HG03108 (cell line): ENCODE data around the gene CARHSP1.
"Not testable (repeated sequence)": the region's sequence is repeated elsewhere in the genome, so short reads cannot be mapped to it uniquely, and the experiment has no call there.

Experiments used
- ATAC-seq: cut with Tn5 transposase; IDR thresholded peaks from one replicate; pipeline ENCODE4 v1.9.1; 2021; ENCODE audit warnings: moderate library complexity; ENCODE audit not compliant: unreplicated experiment

The CARHSP1 gene

DNA sequence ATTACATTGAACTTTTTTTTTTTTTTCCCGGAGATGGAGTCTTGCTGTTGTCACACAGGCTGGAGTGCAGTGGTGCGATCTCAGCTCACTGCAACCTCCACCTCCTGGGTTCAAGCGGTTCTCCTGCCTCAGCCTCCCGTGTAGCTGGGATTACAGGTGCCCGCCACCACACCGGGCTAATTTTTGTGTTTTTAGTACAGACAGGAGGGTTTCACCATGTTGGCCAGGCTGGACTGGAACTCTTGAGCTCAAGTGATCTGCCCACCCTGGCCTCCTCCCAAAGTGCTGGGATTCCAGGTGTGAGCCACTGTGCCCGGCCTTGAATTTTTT, 5.0 kb upstream of the CARHSP1 start:
- not testable (repeated sequence) for ATAC-seq

GRCh38 chr16:8872967-8873865, 4.4 kb upstream of the CARHSP1 start:
- no peak for ATAC-seq

- ATAC-seq = no peak
Measured at GRCh38 chr16:8872071-8872470, 3.3 kb upstream of the CARHSP1 start.

GRCh38 chr16:8869988-8870241, 1.1 kb upstream of the CARHSP1 start:
- not testable (repeated sequence) for ATAC-seq

DNA sequence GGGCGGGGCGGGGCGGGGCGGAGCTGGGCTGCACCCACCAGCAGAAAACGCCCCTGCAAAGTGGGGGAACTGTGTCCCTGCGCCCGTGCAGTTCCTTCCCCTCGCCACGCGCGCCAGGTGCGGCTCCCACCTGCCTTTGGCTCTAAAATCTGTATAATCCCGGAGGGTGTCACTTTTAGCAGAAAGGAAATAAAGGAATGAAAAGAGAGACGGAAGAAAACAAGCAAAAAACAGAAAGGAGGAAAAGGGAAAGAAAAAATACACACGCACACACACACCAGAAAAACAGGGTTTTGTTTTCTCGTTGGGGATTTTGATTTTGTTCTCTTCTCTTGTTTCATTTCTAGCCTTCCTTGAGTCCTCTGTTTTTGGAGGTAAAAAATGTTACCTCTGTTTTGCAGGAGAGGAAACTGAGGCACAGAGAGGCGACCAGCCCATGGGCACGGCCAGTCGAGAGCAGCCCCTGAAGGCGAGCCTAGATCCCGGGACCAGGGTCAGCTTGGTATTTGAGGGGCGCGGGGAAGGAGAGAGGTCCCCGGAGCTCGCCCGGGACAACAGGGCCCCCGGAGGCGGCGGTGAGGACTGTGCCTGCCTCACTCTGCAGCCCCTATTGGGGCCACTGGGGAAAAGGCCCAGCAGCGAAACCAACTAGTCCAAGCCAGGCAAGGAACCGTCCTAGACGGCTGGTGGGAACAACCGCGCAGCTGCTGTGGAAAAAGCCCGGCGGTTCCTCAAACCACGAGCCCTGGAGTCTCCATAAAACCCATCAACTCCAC, 594 bp upstream of the CARHSP1 start:
- no peak for ATAC-seq

- ATAC-seq = no peak
Measured at GRCh38 chr16:8867932-8868415, 832 bp downstream of the CARHSP1 start.

DNA sequence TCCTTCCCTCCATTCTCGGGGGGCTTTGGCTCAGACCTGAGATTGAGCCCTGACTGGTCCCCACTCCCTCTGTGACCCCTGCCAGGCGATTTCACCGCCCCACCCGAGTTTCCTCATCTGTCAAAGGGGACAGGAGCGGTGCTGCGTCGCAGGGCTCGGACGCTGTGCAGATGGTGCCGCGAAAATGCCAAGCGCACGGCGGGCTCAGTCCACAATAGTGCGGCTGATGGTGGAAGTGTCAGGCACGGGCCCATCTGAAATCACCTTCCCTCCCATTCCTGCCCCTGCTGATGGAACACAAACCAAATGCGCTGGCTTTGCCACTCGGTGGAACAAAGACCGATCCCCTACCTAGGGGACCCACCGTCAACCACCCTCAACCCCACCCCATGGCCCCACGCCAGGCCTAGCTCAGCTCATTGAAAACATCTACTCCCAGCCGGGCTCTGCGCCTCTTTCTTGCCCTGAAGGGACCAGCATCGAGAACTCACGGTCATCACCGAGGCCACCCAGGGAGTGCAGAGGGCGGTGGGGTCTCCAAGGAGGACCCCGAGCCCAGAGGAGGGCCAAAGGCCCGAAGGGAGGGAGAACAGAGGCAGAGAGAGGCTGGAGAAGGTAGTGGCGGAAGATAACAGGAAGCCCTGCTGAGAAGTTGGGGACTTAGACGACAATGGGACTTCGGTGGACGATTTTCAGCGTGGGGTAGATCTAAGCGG, 1.4 kb downstream of the CARHSP1 start:
- ATAC-seq = no peak

DNA sequence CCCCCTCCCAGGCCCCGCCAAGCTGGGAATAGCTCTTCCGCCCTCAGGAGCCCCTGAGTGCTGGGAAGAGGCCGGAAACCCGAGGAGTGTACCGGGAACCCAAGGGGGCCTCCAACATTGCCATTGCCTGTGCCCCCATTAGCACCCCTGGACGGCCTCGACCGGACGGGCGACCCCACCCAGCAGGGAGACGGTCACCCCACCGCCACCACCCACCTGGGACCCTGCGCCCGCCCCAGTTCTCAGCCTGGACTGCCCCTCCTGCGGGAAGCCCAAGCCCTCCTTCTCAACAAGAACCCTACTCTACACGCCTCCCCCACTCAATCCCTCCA, 2.0 kb downstream of the CARHSP1 start:
- no peak for ATAC-seq

GRCh38 chr16:8866118-8866883, 2.5 kb downstream of the CARHSP1 start:
- no peak for ATAC-seq

DNA sequence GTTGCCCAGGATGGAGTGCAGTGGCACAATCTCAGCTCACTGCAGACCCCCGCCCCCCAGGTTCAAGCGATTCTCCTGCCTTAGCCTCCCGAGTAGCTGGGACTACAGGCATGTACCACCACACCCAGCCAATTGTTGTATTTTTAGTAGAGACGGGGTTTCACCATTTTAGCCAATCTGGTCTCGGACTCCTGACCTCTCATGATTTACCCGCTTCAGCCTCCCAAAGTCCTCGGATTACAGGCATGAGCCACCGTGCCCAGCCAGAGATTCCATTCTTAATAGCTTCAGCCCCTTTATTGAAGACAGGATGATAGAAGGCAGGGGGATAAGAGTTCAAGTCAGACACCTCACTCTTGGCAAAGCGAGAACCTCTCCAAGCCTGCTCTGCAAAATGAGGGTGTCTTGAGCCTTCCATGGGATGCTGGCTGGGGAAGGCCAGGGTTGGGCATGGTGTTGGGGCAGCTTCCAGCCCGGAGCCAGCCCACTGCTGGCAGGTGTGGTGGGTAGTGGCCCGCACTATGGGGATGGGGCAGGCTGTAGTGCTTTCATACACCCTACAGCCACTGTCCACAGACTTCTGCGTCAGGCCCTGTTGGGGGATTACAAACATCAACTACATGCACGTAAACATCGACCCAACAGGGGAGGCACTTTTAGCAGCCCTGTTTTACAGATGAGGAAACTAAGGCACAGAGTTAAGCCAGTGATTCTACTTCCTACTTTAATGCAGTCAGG, 3.5 kb downstream of the CARHSP1 start:
- ATAC-seq = no peak

DNA sequence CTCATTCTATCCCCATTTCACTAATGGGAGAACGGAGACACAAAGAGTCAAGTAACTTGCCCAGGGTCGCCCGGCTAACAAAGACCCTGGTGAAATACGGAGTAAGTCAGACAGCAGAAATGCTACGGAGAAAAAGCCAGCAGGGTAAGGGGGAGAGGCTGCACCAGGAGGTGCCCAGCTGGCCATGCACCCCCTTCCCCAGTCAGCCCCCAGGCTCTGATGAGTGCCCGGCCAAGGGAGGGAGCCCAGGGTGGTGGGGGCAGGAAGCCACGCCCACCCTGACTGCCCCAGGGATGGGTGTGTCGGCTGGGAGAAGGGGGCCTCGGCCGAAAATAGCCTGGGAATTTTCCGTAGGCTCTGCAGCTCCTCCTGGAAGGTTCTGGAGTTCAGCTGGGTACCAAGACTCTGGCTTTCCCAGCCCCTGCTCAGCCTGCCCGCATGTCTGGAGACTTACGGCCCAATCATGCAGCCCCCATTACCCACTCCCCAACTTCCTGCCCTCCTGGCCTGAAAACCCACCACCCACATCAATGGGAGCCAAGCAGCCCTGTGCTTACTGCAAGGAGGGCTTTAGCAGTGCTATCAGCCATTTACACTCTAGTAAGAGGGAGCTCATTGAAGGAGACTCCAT, 4.2 kb downstream of the CARHSP1 start:
- no peak for ATAC-seq

GRCh38 chr16:8863594-8864424, 5.0 kb downstream of the CARHSP1 start:
- ATAC-seq = no peak

- no peak for ATAC-seq
Measured at GRCh38 chr16:8862309-8863130, 6.3 kb downstream of the CARHSP1 start.

DNA sequence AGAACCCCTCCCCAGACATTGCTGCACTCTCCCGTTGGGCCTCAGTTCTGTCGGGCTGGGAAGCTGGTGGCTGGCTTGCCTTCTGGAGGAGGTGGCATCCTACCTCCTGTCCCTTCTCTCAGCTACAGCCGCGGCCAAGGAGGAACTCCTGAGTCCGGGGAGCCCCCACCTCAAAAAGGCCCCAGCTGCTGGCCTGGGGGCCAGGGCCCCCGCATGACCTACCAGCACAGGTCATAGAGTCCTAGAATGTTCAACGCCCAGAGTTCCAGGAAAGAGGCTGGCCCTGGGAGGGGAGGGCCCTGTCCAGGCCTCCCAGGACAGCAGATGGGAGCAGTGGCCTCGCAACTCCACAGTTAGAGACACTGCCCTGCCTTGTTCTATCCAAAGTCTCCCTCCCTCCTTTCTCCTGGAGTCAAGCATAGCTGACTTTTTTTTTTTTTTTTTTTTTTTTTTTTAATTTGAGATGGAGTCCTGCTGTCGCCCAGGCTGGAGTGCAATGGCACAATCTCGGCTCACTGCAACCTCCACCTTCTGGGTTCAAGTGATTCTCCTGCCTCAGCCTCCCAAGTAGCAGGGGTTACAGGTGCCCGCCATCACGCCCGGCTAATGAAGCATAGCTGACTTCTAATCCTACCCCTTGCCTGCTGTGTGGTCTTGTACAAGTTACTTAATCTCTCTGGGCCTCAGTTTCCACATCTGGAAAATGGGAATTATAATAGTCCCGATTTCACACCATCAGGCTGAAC, 7.1 kb downstream of the CARHSP1 start:
- ATAC-seq = no peak

- no peak for ATAC-seq
Measured at GRCh38 chr16:8859913-8860881, 8.6 kb downstream of the CARHSP1 start.
